RCC 7860 (cell line): ENCODE measurements around the gene DAB1.

ENCODE experiments used
- DNase-seq: peaks from one replicate; pipeline ENCODE4 v3.0.0-alpha.2; 2015; ENCODE audit warnings: low spot score
- FAIRE-seq: peaks from 2 replicates; lab custom pipeline; 2012; peaks lifted over from hg19 to GRCh38; lab: Jason Lieb, UNC

DAB1 gene

DNA sequence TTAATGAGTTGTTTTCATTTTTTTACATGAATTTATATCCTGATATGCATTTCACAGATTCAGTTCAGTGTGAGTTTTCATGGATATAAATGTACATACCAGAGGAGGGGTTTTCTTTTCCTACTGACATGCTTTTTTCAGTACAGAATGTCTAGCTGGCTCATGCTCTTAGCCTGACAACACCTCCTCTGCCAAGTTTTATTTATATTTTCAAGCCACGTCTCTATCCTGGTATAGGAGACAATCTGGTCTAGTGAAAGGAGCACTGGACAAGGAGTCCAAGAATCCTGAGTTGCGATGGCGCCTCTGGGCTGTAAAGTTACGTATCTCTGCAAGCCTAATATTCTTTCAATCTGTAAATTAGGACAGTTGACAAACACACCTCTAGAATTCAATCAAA, 4.9 kb downstream of the DAB1 start:
- no peak for FAIRE-seq
- no peak for DNase-seq

DNA sequence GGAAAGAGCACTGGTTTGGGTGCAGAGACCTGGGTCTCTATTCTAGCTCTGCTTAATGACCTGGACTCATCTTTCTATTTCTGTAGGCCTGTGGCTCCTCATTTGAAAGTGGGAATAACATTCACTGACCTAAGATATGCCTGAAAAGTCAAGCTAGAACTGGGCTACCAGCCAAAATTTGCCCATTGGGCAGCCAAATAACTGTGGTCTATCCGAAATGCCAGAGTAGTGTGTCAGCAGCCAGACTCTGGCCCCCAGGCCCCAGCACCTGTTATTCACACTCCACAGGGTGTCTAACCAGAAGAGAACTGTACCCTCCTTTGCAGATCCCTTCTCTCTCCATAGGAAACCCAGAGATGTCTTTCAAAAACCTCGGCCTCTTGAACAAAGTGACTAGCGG, 12.6 kb downstream of the DAB1 start:
- FAIRE-seq, result peak; percentile 95
- peak; percentile 86 for DNase-seq

DNA sequence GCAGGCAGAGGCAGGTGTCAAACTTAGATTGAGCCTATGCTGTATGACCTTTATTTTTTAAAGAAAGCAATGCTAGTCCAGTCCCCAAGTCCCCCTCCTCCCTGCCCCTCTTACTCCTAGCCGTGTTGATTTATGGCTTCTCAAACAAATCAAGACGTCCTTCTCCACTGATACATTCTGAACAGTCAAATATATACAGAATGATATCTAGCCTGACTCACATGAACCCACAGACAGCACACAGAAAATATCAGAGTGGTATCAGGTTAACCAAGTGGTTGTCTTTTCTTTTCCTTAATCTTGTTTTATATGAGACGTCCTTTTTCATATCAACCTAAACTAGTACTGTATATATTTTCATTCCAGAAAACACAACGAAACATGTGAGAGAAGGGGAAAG, 13.4 kb downstream of the DAB1 start:
- DNase-seq, result peak; percentile 21
- peak; percentile 40 for FAIRE-seq

DNA sequence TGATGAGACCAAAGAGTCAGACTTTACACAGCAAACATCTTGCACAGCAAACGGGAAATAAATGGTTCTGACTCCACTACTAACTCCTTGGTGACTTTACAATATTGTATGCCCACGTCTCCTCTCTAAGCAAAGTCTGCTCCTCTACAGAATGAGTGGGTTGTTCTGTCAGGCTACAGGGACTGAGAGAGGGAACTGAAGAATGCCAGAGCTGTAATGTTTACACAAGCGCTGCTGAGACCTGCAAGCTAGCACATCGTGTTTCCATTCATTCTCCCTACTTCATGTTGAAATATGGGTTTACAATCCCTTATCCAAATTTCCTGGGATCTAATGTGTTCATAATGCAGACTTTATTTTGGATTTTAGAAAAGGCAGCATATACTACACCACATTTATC, 15.9 kb downstream of the DAB1 start:
- no peak for FAIRE-seq
- no peak for DNase-seq

DNA sequence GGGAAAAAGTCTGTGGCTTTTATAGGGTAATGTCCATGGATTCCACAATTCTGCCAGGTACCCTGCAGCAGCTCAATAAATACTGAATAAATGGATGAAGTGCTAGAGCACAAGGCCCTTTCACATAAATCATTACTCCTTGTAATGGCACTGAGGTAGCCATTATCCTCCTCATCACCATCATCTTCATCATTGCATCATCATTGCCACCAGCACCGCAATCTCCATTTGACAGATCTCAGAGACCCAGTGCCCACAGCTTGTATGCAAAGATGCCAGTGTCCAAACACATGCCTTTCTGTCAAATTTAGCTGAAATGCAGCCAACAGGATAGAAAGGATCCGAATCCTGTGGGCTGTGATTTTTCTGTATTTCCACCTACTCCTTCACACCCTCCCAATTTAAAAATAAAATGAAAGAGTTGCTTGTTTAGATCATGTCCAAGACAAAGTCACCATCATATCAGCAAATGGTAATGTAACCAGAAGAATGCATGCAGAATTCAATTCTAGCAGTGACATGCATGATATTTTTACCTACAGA, 17.4 kb downstream of the DAB1 start:
- FAIRE-seq (no peak), DNase-seq (no peak)

DNA sequence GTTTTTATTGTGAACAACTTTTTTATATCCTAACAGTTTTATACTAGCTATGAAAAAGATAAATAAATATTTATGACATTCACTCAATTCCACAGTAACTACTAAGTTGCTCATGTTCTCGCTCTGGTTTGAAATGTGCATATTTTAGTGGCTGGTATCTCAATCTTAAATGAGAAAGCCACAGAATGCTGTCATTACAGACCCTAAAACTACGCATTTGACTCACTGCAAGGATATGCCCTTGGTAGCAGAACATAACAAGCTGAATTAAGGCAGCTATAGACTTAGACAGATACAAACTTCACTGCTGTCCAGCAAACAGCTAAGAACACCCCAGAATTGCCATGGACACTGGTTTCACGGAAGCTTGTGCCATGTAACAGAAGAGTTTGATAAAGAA, 19.0 kb downstream of the DAB1 start:
- no peak for FAIRE-seq
- DNase-seq, result no peak

DNA sequence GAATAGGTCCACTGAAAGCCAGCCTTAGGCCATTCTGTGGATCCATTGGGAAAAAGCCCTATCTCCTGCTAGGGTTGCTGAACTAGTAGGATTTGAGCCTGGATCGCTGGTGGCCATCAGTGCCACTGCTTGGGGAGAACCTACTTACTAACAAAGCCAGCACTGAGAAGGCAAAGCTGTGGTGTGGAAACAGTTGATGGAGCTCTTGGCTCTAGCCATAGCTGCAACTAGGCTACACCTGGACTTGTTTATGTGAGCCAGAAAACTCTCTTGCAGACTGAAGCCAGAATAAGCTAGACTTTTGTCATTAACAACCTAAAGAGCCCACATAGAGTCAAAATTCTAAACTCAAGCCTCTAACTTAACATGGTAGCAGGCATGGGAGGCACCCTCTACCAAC, 20.7 kb downstream of the DAB1 start:
- DNase-seq, result no peak
- no peak for FAIRE-seq

DNA sequence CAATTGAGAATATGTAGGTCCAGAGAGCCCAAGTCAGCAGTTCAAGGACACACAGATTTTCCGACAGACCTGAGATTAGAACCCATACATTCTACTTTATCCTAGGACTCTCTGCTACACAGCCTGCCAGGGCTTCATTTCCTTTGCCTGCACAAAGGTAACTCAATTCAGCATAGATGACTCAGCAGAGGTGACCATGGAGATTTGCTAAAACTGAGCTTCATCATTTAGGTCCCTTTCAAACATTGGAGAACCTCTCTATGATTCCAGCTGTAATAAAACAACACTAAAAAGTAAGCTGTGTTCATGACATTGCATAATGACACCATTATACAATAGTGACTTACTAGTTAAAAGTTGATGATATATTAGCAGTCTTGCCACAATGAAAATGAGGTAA, 22.2 kb downstream of the DAB1 start:
- DNase-seq (no peak), FAIRE-seq (no peak)

DNA sequence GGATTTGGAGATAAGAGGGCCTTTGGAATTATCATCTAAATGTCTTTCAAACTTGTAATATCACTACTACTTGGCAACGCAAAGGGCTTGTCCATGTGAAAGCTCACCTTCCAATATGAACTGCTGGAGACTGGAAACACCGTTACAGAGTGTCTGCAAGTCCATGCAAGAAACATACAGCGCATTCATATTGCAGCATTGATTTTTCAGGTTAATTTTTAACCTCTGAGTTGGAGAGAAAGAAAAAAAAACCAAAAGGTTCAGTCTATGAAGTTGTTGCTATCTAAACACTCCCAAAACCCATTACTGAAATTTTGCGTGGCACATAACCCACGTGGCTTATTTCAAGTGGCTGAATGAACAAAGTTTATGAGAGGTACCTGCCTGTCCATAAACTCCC, 23.8 kb downstream of the DAB1 start:
- no peak for FAIRE-seq
- DNase-seq, result no peak

DNA sequence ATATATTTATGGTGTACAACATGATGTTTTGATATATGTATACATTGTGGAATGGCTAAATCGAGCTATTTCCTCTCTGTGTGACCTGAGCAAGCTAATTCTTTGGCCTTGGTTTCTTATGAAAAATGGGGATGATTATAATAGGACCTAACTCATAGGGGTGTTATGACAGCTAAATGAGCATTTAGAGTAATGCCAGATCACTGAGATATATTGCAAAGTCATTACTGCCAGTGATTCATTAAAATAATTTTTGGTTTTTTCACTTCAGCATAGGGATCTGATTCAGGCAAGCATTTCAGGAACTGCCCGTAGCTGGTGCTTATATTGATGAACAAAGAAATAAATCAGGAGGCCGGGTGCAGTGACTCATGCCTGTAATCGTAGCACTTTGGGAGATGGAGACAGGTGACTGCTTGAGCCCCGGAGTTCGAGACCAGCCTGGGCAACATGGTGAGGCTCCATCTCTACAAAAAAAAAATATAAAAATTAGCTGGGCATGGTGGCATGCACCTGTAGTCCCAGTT, 30.7 kb downstream of the DAB1 start:
- FAIRE-seq (no peak), DNase-seq (no peak)

DNA sequence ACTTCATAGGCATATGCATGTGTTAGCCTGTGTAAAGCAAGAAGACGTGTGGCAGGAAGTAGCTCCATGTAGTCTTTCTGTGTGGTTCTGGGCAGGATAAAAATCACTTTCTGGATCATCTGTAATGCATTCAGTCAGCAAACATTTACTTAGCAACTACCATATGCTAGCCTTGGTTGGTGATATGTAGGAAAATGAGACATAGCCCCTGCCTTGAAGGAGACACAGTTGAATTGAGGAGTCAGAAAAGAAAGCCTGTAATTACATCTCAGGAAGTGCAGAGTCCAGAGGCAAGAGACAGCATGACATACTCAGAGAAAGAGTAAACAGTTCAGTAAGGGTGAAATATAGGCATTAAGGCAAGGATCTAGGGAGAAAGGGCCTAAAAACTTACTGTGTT, 38.5 kb downstream of the DAB1 start:
- FAIRE-seq (no peak), DNase-seq (no peak)

DNA sequence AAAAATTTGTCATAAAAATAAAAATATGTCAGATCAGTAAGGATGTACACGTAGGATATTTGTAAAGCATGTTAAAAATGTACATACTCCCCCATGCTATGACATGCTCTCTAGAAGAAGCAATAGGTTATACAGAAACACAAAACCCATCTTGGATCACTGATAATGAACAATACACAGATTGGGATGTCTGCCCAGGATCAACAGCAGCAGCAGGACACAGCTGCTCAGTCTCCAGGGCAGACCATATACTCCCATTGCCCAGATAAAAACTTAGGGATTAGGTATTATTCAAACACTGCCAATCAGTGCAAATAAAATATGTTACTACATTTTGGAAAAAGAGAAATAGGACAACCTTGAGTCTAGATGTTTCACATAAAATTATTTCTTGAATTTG, 39.0 kb downstream of the DAB1 start:
- DNase-seq (no peak), FAIRE-seq (no peak)

DNA sequence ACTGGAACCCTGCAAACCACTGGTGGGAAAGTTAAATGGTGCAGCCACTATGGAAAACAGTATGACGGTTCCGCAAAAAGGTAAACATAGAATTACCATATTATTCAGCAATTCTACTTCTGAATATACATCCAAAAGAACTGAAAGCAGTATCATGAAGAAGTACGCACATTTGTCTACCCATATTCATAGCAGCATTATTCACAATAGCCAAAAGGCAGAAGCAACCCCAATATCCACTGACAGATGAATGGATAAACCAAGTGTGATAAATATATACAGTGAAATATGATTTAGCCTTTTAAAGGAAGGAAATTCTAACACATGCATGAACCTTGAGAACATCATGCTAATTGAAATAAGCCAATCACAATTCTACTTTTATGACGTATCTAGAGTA, 39.6 kb downstream of the DAB1 start:
- FAIRE-seq, result no peak

DNA sequence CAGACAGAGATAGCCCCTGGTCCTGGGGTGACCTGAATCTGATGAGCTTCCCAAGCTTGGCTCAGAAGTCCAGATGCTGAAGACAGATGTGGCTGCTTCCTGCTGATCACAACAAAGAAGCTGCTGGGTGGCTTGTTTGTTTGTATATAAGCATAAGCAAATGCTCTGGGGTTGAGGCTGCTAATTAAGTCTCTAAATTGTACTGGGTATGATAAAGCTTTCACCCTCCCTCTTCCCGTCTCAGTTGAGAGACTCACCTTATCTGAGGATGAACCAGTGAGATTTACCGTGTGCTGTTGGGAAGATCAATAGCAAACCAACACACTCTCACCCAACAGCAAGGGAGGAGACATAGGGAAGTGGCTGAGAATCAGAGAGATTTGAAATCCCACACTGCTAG, 42.0 kb downstream of the DAB1 start:
- DNase-seq (no peak), FAIRE-seq (no peak)

More for the DNA sequence above, 39.6 kb downstream of the DAB1 start:
- DNase-seq, result no peak

DNA sequence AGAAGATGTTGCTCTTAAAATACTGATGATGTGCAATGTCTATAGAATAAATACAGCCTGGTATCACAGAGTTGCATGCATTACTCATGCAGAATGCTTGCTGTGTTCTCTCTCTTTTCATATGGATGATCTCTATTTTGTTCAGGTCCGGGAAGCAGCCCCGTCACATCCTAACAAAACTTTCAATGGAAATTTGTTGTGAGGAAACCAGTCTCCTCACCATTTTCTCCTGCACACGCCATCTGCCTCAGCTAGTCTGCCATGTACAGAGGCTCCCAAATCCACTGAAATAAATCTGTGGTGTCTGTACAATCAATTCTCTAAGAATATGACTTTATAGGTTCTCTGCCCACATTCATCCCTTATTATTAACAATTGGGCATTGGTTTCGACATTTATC, 42.4 kb downstream of the DAB1 start:
- DNase-seq, result no peak
- FAIRE-seq, result no peak

DNA sequence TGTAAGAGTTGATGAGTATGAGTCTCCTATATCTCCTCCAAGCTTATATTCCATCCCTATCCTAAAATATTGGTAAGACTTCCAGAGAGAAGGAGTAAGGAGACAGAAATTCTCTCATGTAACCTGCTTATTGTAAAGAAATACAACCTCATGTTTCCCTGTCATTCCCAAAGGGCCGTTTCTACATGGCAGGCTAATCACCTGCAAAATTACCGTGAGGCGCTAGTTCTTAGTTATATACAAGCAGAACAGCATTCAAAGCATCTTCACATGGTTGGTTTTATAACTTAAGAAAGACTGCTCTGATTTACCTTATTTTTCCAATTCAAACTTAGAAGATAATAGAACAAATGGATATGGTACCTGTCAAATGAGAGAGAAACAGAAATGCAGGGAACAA, 42.9 kb downstream of the DAB1 start:
- DNase-seq, result no peak
- no peak for FAIRE-seq

DNA sequence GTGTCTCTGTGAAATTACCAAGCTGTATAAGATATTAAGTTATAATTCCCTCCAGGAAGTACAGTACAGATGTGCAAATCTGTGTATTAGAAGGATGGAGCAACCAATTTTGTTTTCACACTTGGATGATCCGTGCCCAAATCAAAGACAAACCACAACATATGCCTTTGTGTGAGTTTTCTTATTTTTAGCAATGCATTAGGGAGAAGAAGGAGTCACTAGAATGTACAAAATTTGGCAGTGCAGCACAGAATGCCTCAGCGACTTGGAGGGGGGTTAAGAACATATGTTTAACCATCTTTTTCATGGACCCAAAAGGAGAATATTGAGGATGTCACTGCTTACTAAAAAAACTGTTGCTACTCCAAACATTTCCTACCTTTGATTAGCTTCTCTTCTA, 45.3 kb downstream of the DAB1 start:
- FAIRE-seq (no peak), DNase-seq (no peak)

DNA sequence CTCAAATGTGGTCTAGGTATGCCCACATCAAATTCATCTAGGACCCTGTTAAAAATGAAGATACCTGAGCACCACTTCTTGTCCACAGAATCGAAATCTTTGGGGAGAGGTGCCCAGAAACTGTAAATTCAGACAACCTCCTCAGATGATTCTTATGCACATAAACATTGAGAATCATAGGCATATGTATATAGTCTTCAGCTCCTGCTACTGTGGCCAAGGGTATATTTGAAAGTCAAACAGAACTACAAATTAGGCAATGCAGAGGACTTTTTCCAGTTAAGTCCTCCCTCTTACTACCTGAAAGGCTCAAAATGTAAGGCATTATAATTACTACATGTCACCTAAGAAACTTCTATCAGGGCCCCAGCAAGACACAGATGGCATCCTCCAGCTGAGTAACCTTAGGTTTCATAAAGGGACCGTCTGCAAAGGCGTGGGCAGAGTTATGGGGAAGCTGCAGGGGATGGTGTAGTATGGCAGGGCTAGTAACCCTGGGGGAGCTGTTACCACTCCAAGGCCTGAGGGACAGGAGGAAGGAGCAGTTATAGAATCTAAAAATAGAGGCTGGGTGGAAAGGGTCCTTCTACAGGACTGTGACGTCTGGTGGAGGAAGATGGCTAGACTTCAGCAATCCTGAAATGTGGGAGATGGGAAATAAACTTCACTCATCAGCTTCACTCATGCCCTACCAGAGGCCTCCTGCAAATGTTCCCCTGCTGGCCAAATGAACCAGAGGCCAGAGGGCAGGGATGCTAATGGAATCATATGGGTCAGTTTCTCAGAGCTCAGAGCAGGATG, 46.3 kb downstream of the DAB1 start:
- FAIRE-seq, result no peak
- no peak for DNase-seq

DNA sequence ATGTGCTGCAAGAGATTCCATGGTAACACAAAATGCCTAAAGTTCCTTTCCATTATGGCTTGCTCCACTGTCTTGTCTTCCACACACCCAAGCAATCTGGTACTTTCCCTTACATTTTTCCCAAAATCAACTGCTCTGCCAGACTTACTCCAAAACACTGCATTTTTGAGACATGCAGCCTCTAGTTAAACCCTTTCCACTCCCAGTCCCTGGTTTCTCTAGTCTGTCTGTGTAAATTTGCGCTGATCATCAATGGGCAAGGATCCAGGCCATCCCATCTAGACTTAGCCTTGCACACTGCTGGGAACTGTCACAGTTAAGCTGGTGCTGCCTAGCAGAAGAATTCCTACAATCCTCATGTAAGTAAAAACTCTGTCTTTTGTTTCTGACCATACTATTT, 47.8 kb downstream of the DAB1 start:
- DNase-seq, result no peak
- FAIRE-seq, result no peak

DNA sequence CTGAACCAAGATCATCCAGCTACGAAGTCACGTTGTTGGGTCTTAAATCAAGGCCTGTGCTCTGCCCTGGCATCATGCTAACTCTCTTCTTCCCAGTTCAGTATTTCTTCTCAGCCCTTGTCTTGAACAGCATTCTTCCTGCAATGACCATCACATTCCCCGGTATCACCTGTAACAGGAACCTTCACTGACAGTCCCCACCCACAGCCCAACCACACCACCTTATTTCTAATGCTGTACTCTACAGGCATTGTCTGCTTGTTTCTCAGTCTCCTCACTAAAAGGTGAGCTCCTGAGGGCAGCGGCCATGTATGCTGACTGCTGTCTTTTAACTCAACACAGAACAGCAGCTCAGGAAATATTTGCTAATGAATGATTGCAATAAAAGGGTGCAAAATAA, 54.0 kb downstream of the DAB1 start:
- FAIRE-seq (no peak), DNase-seq (no peak)

DNA sequence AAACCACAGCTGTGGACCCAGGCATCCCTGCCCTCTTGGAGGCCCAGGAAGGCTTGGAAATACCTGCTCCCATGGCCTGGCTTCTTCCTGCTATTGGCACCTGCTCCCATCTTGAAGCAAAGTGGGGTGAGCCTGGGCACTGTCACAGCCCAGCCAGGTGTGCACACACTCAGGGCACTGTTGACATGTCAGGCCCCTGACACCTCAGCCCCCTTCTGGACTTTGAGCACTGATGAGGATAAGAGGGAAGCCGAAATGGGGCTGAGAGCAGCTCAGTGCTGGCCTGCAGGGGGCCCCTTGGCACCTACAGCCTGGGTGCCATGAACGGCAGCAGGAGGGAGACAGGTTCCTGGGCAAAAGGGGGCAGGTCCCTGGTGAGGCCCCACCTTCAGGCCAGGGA, 55.9 kb downstream of the DAB1 start:
- FAIRE-seq, result no peak
- DNase-seq, result no peak

DNA sequence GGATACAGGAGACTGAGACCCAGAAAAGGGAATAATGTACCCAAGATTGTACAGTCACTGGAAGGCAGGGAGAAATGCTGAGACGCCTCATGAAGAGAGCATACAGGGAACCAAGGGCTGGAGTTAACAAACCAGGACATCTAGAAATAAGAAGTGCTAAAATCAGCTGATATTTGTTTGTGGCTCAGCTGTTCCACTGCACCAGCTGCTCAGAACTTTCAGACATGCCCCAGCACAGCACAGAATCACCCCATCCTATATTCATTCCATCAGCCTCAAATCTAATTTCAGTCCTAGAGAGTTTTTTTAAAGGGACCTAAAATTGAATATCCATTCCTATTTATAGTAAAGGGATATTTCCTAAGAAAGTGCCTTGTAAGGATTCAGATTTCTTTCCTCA, 60.2 kb downstream of the DAB1 start:
- FAIRE-seq, result no peak
- DNase-seq, result no peak

DNA sequence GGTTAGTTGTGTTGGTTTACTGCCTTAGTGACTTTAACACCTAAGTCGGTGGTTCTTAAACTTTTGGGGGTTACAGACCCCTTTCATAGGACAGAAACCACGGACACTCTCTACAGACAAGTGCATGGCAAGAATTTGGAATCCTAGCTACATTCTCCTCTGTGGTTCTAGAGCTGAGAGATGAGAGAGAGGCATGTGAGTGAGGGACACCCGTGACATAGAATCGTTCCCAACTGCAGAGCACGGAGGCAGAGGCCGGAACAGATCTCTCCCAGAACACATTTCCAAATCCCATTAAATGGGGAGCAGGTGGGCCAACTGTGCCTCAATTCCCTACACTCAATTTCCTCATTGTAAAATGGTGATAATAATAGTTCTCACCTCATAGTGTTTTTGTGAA, 60.7 kb downstream of the DAB1 start:
- DNase-seq (no peak), FAIRE-seq (no peak)
